TTC549 (cell line): ENCODE data around the gene IFNLR1.

Experiments
- FAIRE-seq: peaks from 2 replicates; lab custom pipeline; 2012; peaks lifted over from hg19 to GRCh38; lab: Jason Lieb, UNC

IFNLR1 gene

GRCh38 chr1:24205345-24206082, 18.4 kb upstream of the IFNLR1 start:
- no peak for FAIRE-seq

DNA sequence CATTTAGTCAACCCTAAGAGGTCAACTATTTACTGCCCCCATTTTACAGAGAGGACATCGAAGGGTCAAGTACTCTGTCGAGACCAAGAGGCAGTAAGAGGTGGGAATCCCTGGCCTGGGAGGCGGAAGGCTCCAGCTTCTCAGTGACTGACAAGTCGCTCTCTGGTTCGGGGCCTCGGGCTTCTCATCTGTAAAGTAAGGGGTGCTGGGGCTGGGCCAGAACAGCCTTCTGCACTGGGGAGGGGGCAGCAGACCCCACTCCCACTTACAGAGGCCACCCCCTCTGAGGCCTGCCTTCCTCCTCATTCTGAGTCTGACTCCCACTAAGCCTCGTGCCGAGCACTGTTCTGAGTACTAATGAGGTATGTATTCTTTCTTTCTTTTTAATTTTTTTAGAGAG, 17.0 kb upstream of the IFNLR1 start:
- no peak for FAIRE-seq

GRCh38 chr1:24203404-24203803, 16.3 kb upstream of the IFNLR1 start:
- FAIRE-seq, result no peak

DNA sequence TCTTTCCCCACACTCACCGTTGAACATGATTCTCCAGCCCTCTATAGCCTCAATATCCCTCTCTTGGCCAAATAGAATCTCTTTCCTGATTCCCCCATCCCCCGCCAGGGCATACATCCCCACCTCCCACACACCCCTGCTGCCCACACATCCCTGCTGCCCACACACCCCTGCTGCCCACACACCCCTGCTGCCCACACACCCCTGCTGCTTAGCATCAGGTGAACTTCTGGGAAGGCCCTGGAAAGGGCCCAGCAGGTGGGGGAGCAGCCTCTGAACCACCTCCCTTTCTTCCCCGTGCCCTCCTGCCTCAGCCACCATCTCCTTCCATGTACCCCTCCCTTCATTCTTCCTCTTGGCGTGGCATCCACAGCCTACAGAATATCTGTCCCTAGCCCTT, 15.9 kb upstream of the IFNLR1 start:
- FAIRE-seq, result no peak

DNA sequence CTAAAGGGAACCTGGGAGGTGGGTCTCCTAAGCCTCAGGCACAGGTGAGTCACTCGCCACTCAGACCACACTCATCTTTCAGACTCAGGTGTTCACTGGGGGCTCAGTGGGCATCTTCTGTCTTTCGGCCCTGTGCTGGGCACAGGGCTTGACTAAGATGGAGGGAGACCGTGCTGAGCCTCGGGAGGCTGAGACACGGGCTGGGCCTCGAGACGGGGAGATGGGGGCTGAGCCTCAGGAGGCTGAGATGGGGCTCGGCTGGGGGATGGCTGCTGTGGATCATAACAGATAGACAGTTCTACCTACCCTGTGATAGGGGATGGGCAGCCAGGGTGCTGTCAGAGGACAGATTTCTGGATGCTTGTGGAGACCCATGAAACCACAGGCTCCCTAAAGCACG, 15.5 kb upstream of the IFNLR1 start:
- FAIRE-seq, result no peak

DNA sequence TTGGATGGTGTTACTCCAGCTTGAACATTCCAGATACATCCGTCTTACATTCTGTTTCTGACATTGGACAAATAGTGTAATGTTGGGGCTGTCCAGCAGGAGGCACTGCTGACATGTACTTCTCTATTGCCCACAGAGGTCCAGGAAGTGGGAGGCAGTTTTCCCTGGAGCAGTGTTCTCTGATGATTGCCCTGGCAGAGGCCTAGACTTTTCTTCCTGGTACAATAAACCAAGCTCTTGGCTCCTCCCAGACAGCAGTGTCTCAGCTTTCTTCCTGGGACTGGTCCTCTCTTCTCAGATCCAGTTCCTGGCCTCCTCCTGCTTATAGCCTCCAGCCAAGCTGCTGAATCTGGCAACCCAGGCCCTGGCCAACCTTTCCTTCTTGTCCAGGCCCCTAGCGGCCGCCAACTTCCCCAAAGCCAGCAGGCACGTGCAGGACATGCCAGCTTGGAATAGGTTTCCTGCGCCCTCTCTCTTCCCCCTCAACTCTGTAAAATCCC, 14.9 kb upstream of the IFNLR1 start:
- no peak for FAIRE-seq

GRCh38 chr1:24199291-24199900, 12.3 kb upstream of the IFNLR1 start:
- no peak for FAIRE-seq

DNA sequence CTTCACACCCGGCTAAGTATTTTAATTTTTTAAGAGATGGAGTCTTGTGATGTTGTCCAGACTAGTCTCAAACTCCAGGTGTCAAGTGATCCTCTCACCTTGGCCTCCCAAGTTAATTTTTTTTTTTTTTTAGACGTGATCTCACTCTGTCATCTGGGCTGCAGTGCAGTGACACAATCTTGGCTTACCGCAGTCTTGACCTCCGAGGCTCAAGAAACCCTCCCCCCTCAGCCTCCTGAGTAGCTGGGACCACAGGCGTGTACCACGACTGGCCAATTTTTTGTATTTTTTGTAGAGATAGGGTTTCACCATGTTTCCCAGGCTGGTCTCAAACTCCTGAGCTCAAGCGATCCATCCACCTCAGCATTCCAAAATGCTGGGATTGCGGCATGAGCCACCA, 11.7 kb upstream of the IFNLR1 start:
- FAIRE-seq, result no peak

DNA sequence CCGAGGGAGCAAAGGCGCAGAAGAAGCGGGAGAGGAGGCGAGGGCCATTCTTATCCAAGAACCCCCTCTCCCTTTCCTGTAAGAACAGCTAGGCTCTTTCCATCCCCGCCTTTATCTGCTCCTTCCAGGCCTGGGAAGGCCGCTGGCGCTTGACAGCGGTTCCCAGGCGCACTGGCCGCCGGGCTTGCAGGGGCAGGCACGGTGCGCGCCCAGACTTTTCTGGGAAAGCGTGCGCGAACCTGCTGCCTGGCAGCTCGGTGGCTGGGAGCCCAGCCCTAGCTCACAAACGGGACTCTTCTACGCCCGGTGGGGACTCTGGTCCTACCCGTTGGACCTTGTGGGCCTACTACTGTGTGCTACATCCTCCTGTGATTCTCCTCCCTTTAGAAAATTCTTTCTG, 8.8 kb upstream of the IFNLR1 start:
- FAIRE-seq, result no peak

DNA sequence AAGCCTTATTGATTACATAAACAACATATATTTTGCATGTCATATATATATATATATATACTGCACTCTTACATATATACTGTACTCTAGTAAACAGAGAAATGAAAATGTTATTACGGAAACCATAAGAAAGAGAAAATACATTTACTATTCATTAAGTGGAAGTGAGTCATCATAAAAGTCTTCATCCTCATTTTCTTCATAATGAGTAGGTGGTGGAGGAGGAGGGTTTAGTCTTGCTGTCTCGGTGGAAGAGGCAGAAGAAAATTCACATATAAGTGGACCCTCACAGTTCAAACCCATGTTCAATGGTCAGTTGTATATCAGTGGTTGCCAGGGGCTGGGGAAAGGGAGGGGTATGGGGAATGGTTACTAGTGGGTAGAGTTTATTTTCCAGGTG, 8.0 kb upstream of the IFNLR1 start:
- no peak for FAIRE-seq

DNA sequence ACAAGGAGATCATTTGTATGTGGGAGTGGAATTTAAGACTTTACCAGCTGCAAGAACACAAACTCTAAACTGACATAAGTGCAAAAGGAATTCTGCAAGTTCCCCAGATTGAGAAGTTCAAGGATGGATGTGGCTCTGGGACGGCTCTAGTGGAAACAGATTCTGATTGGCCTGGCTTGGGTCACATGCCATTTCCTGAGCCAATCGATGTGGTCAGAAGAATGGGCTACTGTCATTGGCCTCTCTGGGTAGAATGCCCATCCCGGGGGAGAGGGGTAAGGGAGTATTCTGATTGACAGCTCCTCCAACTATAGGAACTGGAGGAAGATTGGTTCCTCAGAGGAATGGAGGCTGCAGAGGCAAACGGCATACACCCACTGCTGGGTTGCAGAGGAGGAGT, 6.0 kb upstream of the IFNLR1 start:
- FAIRE-seq, result no peak

DNA sequence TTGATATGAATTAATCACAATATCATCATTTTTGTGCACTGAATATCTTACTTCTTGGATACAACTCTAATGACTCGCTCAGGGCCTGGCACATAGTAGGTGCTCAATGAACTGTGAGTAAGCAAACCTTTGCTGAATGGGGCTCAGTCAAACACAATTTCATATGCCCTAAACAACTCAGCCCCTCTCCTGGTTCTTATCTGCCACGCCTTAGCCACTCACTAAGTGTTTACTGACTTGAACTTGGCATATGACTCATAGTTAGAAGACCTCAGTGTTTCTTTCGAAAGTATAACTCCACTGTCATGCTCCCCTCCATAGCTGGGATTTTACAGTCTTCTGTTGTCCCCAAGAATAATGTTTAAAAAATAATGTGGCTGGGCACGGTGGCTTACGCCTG, 4.8 kb upstream of the IFNLR1 start:
- FAIRE-seq, result no peak

GRCh38 chr1:24190983-24191461, 3.9 kb upstream of the IFNLR1 start:
- FAIRE-seq, result no peak

GRCh38 chr1:24189528-24189927, 2.4 kb upstream of the IFNLR1 start:
- no peak for FAIRE-seq

GRCh38 chr1:24186711-24186992, 437 bp downstream of the IFNLR1 start:
- FAIRE-seq, result no peak

- FAIRE-seq, result no peak
These were observed 918 bp downstream of the IFNLR1 start for GRCh38 chr1:24186031-24186710.

GRCh38 chr1:24185076-24185475, 2.0 kb downstream of the IFNLR1 start:
- no peak for FAIRE-seq

DNA sequence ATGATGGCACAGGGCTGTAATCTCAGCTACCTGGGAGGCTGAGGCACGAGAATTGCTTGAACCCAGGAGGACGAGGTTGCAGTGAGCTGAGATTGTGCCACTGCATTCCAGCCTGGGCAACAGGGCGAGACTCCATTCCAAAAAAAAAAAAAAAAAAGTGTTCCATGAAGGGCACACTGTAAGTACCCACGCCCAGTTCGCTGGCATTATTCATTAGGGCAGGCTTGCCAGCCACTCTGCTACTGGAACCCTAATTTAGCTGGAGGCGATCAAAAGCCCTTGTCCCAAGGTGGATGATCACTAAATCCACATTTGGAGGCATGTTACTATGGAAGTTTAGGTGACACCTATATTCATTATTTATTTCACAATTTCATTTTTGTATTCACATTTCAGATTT, 5.0 kb downstream of the IFNLR1 start:
- FAIRE-seq, result no peak

DNA sequence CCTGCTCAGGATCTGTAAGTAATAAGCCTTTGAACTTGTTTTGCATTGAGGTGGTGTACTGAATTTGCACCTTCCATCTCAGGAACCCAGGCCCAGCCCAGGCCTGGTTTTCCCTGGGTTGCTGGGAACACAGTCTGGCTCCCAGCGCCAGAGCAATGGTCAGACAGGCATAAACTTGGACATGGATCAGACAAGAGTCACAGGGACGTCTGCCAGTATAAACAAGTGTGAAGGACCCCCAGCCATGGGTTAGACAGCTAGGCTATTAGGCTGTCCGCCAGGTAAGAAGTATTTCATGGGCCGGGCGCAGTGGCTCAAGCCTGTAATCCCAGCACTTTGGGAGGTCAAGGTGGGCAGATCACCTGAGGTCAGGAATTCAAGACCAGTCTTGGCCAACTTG, 5.5 kb downstream of the IFNLR1 start:
- FAIRE-seq, result no peak

DNA sequence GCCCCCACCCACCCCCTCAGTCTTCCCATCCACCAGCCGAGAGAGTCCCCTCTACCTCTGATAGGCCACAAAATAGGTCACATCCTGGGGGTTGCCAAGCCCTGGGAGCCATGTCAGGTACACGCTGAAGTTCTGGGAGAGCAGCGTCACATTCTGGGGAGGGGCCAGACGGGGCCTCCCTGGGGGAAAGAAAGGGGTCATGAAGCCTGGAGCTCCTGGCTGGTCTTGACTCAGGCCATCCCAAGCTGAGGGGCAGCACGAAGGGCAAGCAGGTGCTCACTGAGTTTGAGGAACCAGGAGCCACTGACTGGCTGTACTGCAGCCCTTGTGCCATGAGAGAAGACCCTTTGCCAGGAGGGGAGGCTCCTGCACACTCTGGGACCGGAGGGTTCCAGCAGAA, 6.4 kb downstream of the IFNLR1 start:
- no peak for FAIRE-seq

- FAIRE-seq, result no peak
These were observed 7.7 kb downstream of the IFNLR1 start for GRCh38 chr1:24179251-24179840.

GRCh38 chr1:24178407-24178806, 8.7 kb downstream of the IFNLR1 start:
- no peak for FAIRE-seq

DNA sequence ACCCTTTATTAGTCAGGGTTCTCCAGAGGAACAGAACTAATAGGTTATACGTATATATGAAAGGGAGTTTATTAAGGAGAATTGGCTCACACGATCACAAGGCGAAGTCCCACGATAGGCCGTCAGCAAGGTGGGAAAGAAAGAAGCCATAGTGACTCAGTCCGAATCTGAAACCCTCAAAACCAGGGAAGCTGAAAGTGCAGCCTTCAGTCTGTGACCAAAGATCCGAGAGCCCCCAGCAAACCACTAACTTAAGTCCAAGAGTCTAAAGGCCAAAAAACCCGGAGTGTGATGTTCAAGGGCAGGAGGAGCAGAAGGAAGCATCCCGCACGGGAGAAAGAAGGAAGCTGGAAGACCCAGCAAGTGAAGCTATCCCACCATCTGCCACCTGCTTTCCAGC, 9.9 kb downstream of the IFNLR1 start:
- FAIRE-seq, result no peak
